ENCODE data around the gene PAX7. TPM values are rescaled to one million over a fixed set of nuclear protein-coding genes. Genes with fewer than 3 reads are reported as not detected.

The PAX7 gene
- polyA plus RNA-seq, 1 donor from 2014 or later, result not detected

DNA sequence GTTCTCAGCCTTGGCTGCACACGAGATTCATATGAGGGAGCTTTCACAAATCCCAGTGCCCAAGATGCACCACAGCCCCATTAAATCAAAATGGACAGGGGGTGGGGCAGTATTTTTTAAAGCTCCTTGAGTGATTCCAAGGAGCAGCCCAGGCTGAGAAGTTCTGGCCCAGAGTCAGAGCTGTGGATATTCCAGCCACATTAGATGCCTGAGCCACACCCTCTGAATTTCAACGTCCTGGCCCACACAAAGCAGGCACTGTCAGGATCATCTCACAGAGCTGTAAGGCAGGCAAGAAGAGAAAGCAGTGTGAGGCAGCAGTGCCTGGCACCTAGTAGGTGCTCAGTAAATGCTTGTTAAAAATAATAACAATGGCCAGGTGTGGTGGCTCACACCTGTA, 37.4 kb downstream of the PAX7 start:
- Histone ChIP-seq H3K9ac (ENCODE audit: low read length) (no peak overlapping the region), H3K9me2 (ENCODE audit: insufficient read depth, low read length) (no peaks in the 10 kb centered on the region), H3K36me3 (ENCODE audit: insufficient read depth, low read length) (no peaks in the 10 kb centered on the region), H4K20me1 (ENCODE audit: insufficient read depth) (no peaks in the 10 kb centered on the region), H3K9me3 (ENCODE audit: low read length) (no peaks in the 10 kb centered on the region), H3K79me2 (replicated peaks; ENCODE audit: insufficient read depth, low read length) (no peaks in the 10 kb centered on the region), H3K27me3 (ENCODE audit: insufficient read depth, low read depth, low read length) (no peaks in the 10 kb centered on the region), H3K4me2 (ENCODE audit: low read length) (no peak overlapping the region), H3F3A (ENCODE audit: insufficient read depth, low read length, poor library complexity, severe bottlenecking) (no peaks in the 10 kb centered on the region), H2AFZ (ENCODE audit: low read depth, low read length) (no peak overlapping the region), H3K4me3 (ENCODE audit: low read length) (no peak overlapping the region), H3K27ac (ENCODE audit: low read length) (no peak overlapping the region)
- TF ChIP-seq, protein P1, sequence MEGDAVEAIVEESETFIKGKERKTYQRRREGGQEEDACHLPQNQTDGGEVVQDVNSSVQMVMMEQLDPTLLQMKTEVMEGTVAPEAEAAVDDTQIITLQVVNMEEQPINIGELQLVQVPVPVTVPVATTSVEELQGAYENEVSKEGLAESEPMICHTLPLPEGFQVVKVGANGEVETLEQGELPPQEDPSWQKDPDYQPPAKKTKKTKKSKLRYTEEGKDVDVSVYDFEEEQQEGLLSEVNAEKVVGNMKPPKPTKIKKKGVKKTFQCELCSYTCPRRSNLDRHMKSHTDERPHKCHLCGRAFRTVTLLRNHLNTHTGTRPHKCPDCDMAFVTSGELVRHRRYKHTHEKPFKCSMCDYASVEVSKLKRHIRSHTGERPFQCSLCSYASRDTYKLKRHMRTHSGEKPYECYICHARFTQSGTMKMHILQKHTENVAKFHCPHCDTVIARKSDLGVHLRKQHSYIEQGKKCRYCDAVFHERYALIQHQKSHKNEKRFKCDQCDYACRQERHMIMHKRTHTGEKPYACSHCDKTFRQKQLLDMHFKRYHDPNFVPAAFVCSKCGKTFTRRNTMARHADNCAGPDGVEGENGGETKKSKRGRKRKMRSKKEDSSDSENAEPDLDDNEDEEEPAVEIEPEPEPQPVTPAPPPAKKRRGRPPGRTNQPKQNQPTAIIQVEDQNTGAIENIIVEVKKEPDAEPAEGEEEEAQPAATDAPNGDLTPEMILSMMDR (IDR thresholded peaks at IDR 0.05; ENCODE audit: poor library complexity, severe bottlenecking), result no peak
- TF ChIP-seq EZH2 (IDR thresholded peaks at IDR 0.05; ENCODE audit: borderline replicate concordance, insufficient read depth, low read length, poor library complexity, severe bottlenecking) (no peak), EP300 (conservative IDR thresholded peaks at IDR 0.05; ENCODE audit: poor library complexity, severe bottlenecking) (no peak)

DNA sequence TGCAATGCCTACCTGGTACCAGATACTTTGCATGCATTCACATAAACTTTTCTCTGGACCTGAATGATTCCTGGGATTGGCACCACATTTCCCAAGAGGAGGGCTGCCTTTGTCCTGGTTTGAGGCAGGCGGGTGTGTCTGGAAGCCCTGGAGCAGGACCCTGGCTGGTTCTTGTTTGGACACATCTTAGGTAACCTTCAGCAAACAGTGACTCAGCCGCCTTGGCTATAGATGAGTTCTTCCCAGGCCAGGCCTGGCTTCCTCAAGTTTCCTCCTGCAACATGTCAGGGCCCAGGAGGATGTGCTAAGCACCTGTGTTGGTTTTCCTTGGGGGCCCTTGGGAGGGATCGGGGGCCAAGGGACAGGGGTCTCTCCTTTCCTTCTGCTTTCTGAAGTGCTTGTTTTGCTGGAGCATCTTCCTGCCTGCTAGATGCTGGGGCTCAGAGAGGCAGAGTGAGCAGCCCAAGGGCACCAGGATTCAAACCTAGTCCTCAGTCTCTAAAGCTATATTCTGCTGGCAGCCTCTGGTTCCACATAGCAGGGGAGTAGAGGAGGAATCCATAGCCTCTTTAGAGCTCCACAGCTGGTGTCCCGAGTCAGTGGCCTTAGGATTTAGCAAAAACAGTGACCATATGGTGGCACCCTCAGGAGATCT, 38.2 kb downstream of the PAX7 start:
- Histone ChIP-seq H3K4me2 (ENCODE audit: low read length) (no peak overlapping the region), H3K9ac (ENCODE audit: low read length) (no peak overlapping the region), H3K9me3 (ENCODE audit: low read length) (no peaks in the 10 kb centered on the region), H3K27ac (ENCODE audit: low read length) (no peak overlapping the region), H3K79me2 (replicated peaks; ENCODE audit: insufficient read depth, low read length) (no peaks in the 10 kb centered on the region), H4K20me1 (ENCODE audit: insufficient read depth) (no peaks in the 10 kb centered on the region), H3K9me2 (ENCODE audit: insufficient read depth, low read length) (no peaks in the 10 kb centered on the region), H3K4me3 (ENCODE audit: low read length) (no peak overlapping the region), H3K27me3 (ENCODE audit: insufficient read depth, low read depth, low read length) (no peaks in the 10 kb centered on the region), H3K36me3 (ENCODE audit: insufficient read depth, low read length) (no peaks in the 10 kb centered on the region), H2AFZ (ENCODE audit: low read depth, low read length) (no peak overlapping the region), H3F3A (ENCODE audit: insufficient read depth, low read length, poor library complexity, severe bottlenecking) (no peaks in the 10 kb centered on the region)
- TF ChIP-seq POLR2AphosphoS5 (IDR thresholded peaks at IDR 0.05) (no peak), TAF1 (IDR thresholded peaks at IDR 0.05; ENCODE audit: low read depth) (no peak), REST (IDR thresholded peaks at IDR 0.05; ENCODE audit: borderline replicate concordance) (no peak), SMC3 (conservative IDR thresholded peaks at IDR 0.05; ENCODE audit: poor library complexity) (no peak), MXI1 (conservative IDR thresholded peaks at IDR 0.05; ENCODE audit: poor library complexity, severe bottlenecking) (no peak), RAD21 (conservative IDR thresholded peaks at IDR 0.05) (no peak)
- TF ChIP-seq, protein P1 (IDR thresholded peaks at IDR 0.05; ENCODE audit: poor library complexity, severe bottlenecking), result no peak
